Activated T-cell treated with anti-CD3 and anti-CD28 coated beads, Interleukin-2, amount 50 U/mL, for 48 hours (primary cell): ENCODE data around the gene PLEKHB1.
A peak's percentile ranks its signal among the peaks of the same experiment; 100 is the strongest.

Experiments
- DNase-seq, 2 experiments: peaks; one replicate each; pipeline ENCODE4 v3.0.0-alpha.2; 2020

The PLEKHB1 gene, protein sequence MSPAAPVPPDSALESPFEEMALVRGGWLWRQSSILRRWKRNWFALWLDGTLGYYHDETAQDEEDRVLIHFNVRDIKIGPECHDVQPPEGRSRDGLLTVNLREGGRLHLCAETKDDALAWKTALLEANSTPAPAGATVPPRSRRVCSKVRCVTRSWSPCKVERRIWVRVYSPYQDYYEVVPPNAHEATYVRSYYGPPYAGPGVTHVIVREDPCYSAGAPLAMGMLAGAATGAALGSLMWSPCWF

DNA sequence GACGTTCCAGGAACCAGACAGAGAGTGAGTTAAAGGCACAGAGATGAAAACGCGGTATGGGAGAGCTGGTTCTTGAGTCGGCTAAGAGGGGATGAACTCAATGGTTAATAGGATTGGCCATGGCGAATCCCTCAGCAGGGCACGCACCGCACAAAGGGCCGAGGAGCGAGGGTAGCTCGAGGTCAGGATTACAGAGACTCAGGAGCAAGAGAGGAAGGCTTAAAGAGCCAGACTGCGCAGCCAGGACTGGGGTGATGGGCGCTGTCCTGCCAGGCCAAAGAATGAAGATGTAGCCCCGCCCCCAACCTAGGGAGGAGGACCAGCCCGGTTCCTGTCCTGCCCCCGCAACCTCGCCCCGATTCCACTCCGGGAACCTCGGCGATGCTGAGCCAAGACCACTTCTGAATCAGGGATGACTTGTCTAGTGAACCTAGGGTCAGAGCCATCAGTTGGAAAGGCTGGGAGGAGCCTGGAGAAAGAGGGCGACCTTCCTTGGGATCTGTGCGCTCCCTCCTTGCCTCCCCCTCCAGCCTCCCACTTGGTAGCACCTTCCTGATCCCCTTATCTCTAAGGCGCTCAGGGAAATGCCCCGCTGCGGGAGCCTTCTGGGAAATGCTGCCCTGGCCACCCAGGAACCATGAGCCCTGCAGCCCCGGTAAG, at the start of gene PLEKHB1:
Gene PLEKHB1 (plus strand): TSS at position 610 of the 660 bp plus-strand sequence. CDS start 28 bp downstream, at position 638.
- DNase-seq, result no peak

DNA sequence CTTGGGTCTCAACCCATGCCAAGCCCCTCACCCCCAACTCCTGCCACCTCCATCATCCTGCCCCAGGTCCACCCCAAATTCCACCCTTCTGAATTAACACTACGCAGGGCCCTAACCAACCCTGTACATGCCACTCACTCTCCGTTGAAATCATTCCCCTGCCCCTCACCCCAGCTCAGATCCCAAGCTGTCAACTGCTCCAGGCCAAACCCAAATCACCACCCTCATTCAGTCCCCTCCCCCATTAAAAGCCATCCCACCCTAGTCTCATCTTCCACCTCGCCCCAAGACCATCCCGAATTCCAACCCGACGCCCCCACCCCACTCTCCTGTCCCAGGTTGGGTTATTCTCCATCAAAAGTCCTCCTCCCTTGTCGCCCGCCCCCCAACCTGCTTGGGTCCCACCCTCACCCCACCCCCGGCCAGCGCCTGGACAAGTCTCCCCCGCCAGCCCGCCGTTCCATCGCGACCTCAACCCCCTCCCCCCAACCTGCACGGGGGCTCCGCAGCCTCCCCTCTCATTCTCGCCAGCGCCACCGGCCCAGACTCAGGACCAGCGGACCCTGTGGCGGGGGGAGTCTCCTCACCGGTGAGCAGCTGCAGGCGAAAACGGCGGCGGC, 48.9 kb upstream of the PLEKHB1 start:
- DNase-seq, result no peak

DNA sequence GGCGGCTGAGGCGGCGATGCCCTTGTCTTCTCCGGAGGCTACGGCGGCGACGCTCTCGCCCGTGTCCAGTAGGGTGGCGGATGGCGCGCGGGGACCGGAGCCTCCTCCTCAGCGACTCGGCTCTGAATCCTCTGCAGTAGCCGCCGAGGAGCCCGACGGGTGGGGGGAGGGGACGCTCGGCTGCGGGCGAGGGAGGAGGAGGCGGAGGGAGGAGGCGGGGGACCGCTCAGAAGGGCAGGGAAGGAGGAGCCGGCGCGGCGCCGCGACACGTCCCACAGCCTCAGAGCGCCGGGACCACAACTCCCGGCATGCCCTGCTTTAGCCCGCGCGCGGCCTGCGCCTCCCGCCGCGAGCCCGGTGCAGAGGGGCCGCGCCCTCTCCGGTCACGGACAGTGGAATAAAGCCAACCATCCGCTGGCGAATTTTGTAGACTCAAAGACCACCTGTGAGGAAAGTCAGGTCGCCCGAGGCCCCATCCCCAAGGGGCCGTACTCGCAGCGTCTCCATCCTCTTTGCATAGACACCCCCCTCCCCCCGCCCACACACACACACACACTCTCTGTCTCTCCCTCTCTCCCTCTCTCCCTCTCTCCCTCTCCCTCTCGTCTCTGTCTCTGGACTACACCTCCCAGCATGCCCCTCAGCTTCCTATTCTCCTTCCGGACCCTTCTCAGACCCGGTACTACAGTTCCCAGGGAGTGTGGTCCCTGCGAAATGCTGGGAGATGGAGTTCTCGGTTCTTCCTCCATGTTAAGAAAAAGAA, 48.2 kb upstream of the PLEKHB1 start, which contains the start of gene FAM168A:
Gene FAM168A (minus strand): TSS at position 157 of the 763 bp plus-strand sequence. CDS start 129,638 bp downstream, outside the sequence.
- peak; percentile 91 to 95 for DNase-seq

DNA sequence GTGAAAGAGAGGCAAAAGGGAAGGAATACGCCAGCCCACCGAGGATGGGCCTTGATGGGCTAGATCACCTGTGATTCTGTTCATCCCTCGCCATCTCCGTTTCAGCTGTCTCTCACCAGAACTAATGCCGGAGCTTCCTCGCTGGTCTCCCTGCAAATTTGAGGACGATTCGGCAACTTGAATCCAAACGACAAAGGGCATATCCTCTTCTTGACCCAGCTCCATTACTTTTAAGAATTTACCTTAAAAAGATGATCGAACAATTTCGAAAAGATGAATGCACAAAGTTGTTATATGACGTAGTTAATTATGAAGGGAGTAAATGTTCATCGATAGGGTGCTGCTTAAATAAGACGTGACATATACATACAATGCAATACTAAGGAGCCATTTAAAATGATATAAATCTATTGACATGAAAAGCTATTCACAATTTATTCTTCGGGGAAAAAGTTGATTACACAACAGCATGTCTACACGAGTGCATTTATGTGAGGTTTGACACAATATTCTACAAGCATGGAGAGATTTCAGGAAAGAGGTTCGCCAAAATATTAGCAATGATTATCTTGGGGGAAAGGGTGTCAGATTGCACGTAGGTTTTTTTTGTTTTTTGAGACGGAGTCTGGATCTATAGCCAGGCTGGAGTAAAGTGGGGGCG, 47.5 kb upstream of the PLEKHB1 start:
- no peak for DNase-seq

DNA sequence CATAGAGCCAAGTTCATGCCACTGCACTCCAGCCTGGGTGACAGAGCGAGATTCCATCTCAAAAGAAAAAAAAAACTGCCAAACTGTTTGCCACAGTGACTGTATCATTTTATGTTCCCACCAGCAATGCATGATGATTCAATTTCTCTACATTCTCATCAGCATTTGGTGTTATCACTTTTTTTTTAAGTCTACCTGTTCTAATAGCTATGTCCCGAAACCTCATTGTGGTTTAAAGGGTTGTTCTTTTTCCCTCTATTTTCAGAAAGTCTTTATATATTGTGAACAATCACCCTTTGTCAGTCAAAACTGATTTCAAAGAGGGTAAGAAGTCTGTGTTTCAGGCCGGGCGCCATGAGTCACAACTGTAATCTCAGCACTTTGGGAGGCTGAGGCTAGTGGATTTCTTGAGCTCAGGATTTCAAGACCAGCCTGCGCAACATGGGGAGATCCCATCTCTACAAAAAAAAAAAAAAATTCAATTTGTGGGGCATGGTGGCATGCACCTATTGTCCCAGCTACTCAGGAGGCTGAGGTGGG, 33.7 kb upstream of the PLEKHB1 start:
- no peak for DNase-seq

DNA sequence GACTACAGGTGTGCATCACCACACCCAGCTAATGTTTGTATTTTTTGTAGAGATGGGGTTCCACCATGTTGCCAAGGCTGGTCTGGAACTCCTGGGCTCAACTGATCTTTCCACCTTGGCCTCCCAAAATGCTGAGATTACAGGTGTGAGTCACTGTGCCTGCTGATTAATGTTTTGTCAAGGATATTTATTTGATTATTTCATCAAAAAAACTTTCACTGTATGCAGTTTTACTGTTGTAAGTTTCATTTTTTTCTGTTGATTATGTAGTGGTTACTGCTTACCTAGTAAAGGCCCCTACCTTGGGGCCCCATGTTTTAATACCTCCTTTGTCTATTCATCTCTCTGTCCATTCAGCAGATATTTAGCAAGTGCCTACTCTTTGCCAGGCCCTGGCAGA, 31.8 kb upstream of the PLEKHB1 start:
- no peak for DNase-seq

DNA sequence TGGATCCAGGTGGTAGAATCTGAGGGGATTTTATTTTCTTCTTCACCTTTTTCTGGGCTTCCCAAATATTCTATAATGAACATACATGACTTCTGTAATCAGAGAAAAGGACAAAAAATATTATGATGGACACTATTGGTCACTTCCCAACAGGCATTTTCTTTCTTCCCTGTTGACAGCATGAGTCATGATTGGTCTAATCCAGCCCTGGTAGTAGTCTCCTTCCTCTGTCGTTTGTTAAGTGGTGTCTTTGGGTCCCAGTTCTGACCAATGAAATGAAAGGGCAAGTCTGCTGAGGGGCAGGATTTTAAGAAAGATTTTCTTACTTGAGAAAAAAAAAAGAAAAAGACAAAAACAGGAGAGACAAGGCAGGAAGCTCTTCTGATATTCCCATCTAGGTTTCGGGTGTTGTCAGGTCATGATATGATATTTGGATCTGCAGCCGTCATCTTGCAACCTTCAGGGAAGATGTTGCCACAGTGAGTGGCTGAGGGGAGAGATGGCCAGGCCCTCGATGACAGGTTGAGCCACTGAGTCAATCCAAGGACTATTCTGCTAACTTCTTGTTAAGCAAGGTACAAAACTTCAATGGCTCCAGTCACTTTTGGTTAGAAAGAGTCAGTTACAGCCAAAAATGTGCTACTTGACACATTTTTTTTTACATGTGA, 23.3 kb upstream of the PLEKHB1 start:
- no peak for DNase-seq

DNA sequence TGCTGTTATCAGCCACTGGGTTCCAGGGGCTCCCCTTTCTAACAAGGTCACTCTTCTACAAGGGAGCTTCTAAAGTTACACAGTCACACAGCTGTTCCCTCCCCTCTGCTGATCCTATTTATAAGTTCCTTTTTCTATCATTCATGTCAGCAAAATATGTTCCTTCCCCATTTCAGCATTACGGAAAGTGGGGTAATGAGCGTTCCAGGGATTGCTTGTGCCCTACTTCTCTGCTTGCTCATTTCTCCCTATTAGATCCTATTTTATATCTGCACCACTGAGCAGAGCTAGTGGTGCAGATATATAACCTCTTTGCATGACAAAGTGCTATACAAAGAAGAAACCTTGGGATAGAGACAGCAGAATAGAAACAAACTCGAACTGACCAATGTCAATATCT, 22.7 kb upstream of the PLEKHB1 start:
- DNase-seq, result no peak

DNA sequence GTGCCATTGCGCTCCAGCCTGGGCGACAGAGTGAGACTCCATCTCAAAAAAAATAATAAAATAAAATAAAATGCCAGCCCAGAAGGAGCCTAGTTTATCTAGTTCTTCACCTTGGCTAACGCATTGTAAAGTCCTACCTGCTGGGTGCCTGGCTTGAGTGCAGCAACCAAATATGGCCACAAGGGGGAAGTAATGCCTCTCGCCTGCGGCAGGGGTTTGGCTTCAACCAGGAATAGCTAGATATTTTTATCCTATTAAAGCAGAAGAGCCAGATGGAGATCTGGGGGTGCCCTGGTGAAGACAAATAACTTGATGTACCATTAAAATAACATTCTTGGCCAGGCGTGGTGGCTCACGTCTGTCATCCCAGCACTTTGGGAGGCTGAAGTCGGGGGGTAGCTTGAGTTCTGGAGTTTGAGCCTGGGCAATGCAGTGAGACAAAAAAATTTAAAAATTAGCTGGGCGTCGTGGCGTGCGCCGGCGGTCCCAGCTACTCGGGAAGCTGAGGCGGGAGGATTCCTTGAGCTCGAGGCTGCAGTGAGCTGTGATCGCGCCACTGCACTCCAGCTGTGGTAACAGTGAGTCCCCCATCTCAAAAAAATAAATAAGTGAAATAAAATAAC, 20.6 kb upstream of the PLEKHB1 start:
- DNase-seq, result peak; percentile 73 to 76

DNA sequence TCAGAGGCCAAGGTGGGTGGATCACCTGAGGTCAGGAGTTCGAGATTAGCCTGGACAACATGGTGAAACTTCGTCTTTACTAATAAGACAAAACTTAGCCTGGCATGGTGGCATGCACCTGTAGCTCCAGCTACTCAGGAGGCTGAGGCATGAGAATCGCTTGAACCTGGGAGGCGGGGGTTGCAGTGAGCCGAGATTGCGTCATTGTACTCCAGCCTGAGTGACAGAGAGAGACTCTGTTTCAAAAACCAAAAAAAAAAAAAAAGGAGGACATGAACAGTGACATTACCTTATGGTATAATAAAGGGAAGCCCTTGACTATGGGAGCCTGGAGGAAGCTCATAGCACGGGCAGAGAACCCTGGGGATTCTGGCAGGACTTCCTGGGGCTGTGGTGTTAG, 16.5 kb upstream of the PLEKHB1 start:
- DNase-seq, result no peak

DNA sequence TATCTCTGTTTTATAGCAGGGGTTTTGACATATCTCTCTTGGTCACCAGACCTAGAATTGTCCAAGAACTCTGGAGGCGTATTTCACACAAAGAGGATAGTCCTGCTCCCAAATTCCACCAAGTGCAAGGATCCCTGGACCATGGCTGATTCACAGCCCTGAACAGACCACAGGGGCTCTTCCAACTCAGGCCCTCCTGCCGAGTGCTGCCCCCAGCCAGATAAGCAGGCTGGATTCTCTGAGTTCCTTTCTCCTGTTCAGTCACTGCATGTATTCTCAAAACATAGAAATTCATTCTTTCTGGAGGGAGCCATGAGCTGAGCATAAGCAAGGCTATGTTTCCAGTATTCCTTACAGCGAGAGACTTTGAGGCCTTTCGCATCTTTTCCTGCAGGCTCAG, 13.4 kb upstream of the PLEKHB1 start:
- DNase-seq, result no peak

DNA sequence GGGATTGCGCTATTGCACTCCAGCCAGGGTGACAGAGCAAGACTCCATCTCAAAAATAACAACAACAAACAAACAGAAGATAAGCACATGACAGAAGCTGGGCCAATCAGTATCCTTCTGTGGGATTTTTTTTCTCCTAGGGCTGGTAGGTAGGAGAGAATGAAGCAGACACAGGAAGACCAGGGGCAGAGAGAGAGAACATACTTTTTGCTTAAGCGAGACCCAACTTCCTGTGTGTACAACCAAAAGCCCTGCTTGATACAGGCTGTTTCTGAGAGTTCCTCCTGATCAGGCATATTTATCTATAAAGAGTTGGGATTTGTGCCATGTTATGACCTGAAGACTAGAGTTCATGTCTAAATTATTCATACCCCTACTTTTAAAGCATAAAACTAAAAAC, 12.4 kb upstream of the PLEKHB1 start:
- no peak for DNase-seq

DNA sequence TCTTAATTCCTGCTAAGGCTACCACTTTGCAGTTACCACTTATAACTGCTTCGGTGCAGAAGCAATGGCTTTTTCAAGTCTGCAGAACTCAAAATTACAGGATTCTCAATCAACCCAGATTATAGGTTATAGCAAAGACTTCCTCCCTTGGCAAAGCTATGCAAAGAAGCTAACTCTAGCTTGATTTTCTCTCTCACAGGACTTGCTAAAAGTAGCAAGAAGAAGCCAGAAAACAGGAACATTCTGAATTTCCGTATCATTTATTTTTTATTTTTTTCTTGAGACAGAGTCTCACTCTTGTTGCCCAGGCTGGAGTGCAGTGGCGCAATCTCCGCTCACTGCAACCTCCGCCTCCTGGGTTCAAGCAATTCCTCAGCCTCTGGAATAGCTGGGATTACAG, 10.7 kb upstream of the PLEKHB1 start:
- DNase-seq, result no peak

DNA sequence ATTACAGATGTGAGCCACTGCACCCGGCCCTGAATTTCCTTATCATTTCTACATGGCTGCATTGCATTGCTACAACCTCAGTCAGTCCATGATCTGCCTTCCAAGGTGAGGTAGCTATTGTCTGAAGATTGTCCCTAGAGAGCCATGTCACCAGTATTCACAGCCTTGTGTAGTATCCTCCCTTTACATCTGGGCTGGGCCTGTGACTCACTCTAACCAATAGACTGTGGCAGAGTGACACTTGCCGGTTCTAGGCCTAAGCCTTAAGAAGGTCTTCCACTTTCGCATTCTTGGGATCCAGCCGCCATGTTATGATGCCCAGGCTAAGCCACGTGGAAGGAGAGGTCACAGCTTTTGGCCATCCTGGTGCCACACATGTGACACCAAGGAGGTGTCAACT, 10.1 kb upstream of the PLEKHB1 start:
- no peak for DNase-seq

DNA sequence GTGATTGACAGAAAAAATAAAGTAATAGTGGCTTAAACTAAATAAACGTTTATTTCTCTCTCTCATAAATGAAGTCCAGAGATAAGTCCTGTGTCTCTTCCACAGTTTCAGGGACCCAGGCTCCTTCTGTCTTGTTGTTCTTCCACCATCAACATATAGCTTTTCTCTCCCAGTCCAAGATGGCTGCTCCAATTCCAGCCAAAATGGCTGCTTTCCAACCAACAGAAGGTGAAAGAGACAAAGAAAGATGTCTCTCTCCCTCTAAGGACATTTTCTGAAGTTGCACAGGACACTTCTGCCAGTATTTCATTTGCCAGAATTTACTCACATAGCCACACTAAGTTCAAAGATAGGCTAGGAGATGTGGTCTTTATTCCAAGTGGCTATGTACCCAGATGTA, 9.4 kb upstream of the PLEKHB1 start:
- no peak for DNase-seq

DNA sequence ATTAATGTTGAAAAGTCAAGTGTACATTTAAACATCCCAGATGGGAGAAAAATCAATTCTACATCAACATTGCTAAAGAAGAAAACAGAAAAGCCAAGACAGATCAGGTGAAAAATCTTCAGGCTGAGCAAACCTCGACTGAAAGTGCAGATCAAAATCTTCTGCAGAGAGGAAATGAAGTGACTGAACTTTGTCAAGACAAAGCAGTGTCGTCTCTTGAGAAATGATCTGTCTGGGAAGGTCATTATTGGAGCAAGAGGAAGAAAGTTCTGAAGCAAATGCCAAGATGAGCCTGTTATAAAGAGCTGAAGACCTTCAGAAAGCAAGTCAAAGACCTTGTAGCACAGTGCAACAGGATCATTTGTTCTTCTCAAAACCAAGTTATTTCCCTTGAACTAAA, 5.8 kb upstream of the PLEKHB1 start:
- no peak for DNase-seq

DNA sequence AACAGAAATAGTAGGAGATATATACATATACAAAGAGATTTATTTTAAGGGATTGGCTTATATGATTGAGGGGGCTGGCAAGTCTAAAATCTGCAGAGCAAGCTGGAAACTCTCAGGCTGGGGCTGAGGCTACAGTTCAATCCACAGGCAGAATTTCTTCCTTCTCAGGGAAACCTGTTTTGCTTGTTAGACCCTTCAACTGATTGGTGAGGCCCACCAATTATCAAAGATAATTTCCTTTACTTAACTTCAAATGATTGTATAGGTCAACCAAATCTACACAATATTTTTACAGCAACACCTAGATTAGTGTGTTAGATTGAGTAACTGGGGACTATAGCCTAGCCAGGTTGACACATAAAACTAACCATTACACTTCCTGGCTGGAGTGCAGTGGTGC, 4.7 kb upstream of the PLEKHB1 start:
- DNase-seq, result no peak

DNA sequence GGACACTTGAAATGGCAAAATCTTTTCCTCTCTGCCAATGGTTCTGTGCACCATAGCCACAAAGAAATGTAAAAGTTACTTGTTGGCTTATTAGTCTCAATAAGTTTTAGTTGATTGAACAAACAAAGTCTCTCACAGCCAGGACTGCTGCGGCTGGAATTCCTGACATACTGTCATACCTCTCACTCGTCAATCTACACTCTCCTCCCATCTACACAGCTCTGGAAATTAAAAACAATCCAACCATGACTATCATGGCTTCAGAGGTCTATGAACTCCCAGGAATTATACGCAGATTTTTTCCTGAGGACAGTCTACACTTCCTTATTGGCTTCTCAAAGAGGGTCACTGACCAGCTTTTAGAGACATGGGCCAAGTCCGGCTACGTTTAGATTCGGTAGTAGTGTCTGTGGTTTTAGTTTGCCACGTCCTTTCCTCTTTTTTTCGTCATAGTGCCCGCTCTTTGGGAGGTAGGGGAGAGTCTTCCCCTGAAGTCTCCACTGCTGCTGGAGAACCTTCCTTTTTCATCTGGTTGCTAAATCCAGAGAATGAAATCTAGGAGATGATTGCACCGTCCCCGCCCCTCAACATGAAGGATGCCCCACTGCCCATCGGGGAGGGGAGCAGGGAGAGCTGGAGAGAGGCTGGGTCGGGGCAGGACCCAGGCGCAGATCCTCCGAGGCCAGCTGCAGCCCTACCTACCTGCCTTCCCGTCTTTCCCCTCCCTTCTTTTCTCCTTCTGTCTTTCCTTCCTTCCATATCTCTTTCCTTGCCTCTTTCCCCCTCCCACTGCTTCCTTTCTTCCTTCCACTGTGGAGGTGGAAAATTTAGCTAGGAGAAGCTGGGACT, 1.0 kb upstream of the PLEKHB1 start:
- DNase-seq, result no peak

DNA sequence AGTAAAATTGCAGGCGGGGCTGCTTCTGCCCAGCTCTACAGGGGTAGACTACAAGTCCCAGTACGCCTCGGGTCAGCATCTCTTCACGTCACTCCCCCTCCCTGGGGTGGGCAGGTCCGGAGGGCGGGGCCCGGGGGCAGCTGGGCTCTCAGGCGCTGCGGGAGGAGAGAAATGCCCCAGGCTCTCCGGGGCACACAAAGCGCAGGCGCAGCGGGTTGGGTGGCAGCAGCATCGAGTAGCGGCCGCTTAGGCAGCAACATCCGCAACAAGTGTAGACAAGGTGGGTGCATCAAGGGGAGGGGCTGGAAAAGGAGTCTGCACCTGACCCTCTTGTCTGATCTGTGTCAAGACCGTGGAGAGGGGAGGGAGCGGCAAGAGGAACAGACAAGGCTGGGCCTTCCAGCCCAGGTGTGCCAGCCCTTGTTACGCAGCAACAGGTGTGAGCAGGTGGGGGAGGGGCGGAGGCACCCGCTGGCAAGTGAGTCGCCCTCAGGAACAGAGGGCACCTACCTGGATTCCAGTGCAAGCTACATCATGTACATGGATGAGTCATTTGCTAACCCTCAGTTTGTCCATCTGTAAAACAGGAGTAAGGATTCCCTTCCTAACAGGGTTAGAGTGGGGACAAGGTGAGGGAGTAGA, 1.2 kb downstream of the PLEKHB1 start:
- DNase-seq, result peak; percentile 92 to 94

DNA sequence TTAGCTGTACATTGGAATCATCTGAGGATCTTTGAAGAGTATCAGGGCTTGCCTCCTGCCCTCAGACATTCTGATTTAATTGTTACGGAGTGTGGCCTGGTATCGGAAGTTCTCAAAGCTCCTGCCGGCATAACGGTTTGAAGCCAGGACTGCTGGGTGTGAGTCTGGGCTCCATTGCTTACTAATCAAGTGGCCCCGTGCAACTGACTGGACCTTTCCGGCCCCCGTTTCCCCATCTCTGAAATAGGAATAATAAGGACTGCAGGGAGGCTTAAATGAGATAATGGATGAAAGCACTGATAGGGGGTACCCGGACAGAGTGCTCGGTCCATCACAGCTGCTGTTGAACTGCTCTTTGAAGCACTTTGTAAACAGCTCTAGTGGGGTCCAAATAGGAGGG, 1.7 kb downstream of the PLEKHB1 start:
- no peak for DNase-seq
